Panc1 (cell line): ENCODE results near the gene NLN. TPM values are rescaled to one million over a fixed set of nuclear protein-coding genes. Genes with fewer than 3 reads are reported as not detected.
"Not testable (repeated sequence)": the region's sequence is repeated elsewhere in the genome, so short reads cannot be mapped to it uniquely, and the experiment has no call there.

Source experiments
- ATAC-seq: fragments of 200-7000 bp; cut with Tn5 transposase; 2 replicates; pipeline ENCODE4 v1.9.1; 2020; ENCODE audit warnings: mild to moderate bottlenecking, moderate library complexity
- BruUV-seq: library from RNA; stranded (reverse); fragments of 400-500 nt; replicated peaks from 2 replicates; lab custom pipeline; 2021; lab: Mats Ljungman, UMichigan
- CTCF ChIA-PET: fragments of 300-600 bp; sonication (Branson Sonifier 250); formaldehyde crosslinking; loops from one replicate; lab custom pipeline; 2022; ENCODE audit warnings: antibody characterized with exemption; lab: Charles Lee
- POLR2A ChIA-PET: fragments of 300-600 bp; sonication (Branson Sonifier 250); formaldehyde crosslinking; loops from one replicate; lab custom pipeline; 2022; ENCODE audit warnings: antibody characterized with exemption; lab: Charles Lee
- DNase-seq: peaks from one replicate; pipeline ENCODE4 v3.0.0-alpha.2; 2010; ENCODE audit warnings: low read depth, low spot score
- H3K27ac ChIP-seq: 2 replicates; pipeline ENCODE4 v1.5.1; 2011; ENCODE audit warnings: mild to moderate bottlenecking, low read length, inconsistent platforms
- H3K27me3 ChIP-seq: fragments of 200-500 bp; sonication (Bioruptor generic); 2 replicates; pipeline ENCODE4 v1.6.0; 2014; ENCODE audit warnings: low read length, inconsistent platforms; ENCODE audit not compliant: control insufficient read depth, insufficient read depth
- H3K36me3 ChIP-seq: fragments of 200-500 bp; sonication (Bioruptor generic); 2 replicates; pipeline ENCODE4 v1.5.1; 2014; ENCODE audit warnings: inconsistent platforms, mild to moderate bottlenecking, low read length, moderate library complexity; ENCODE audit not compliant: control insufficient read depth, insufficient read depth
- H3K4me1 ChIP-seq: 2 replicates; pipeline ENCODE4 v1.5.1; 2011; ENCODE audit warnings: inconsistent platforms, mild to moderate bottlenecking, low read length, moderate library complexity; ENCODE audit not compliant: control insufficient read depth, insufficient read depth
- H3K4me3 ChIP-seq, 2 experiments: 2 replicates each; pipeline ENCODE4 v1.5.1; 2011 to 2012; ENCODE audit warnings: low read depth in 2 of 2, low read length in 2 of 2, mild to moderate bottlenecking in 2 of 2, inconsistent platforms in 1 of 2, moderate library complexity in 1 of 2
- H3K9me3 ChIP-seq: fragments of 200-500 bp; sonication (Bioruptor generic); 2 replicates; pipeline ENCODE4 v1.5.1; 2014; ENCODE audit warnings: low read depth, mild to moderate bottlenecking, inconsistent platforms, low read length, moderate library complexity; ENCODE audit not compliant: control insufficient read depth, insufficient read depth
- CTCF ChIP-seq: fragments of 450-650 bp; IDR thresholded peaks from 2 replicates; pipeline ENCODE4 v1.5.1; 2017; ENCODE audit warnings: mild to moderate bottlenecking
- POLR2AphosphoS5 ChIP-seq: IDR thresholded peaks from 2 replicates; pipeline ENCODE4 v1.6.1; 2012; ENCODE audit warnings: mild to moderate bottlenecking, low read depth, low read length, moderate library complexity
- SIN3A ChIP-seq: IDR thresholded peaks from 2 replicates; pipeline ENCODE4 v1.6.1; 2012; ENCODE audit warnings: low read depth, mild to moderate bottlenecking, low read length, moderate library complexity, borderline replicate concordance; ENCODE audit not compliant: insufficient read depth
- TCF7L2 ChIP-seq: IDR thresholded peaks from 2 replicates; pipeline ENCODE4 v1.6.1; 2011; ENCODE audit warnings: mild to moderate bottlenecking, low read depth, low read length, inconsistent platforms
- in situ Hi-C: cut with HindIII; loops from 2 replicates; pipeline ENCODE4 v1.10.0; 2016; ENCODE audit warnings: low sequenced_read_pairs, low pct_unique_long_range_greater_than_20kb
- intact Hi-C: fragments of 100-400 bp; cut with micrococcal nuclease; formaldehyde crosslinking; loops from one replicate; pipeline ENCODE4 v1.10.0; 2022; ENCODE audit not compliant: unreplicated experiment
- total RNA-seq: library from RNA; stranded (reverse); gene quantifications from one replicate; pipeline ENCODE4 v1.2.1, GENCODE V29; 2021; ENCODE audit not compliant: unreplicated experiment
- TF ChIP-seq, protein P1 (sequence below), 2 experiments: IDR thresholded peaks; 2 replicates each; pipeline ENCODE4 v1.6.1; 2011 to 2012; ENCODE audit warnings: low read depth in 2 of 2, control low read depth in 1 of 2, low read length in 1 of 2, mild to moderate bottlenecking in 1 of 2, moderate library complexity in 1 of 2; ENCODE audit not compliant: insufficient read depth in 1 of 2

The NLN gene
- total RNA-seq, 1 experiment from 2014 or later: 51.8 TPM

- intact Hi-C loops (no loop called here), in situ Hi-C loops (no loop called here)
- CTCF ChIA-PET: no interaction called here
- ATAC-seq (no peak), DNase-seq (no peak)
- POLR2A ChIA-PET: interaction anchor here (0.6 kb wide), 1 partner anchor 24 kb away, joined by 3 read pairs; no protein-coding TSS in a partner anchor
- no peak overlapping the region for H3K27ac ChIP-seq
- BruUV-seq: no TSS peak
- TF ChIP-seq CTCF (no peak), SIN3A (no peak)
- H3K4me3 ChIP-seq: no peak overlapping the region
- H3K4me1 ChIP-seq: no peaks in the 10 kb centered on the region
- no peaks in the 10 kb centered on the region for H3K36me3 ChIP-seq
- H3K9me3 ChIP-seq: no peaks in the 10 kb centered on the region
- no peaks in the 10 kb centered on the region for H3K27me3 ChIP-seq
Measured at GRCh38 chr5:65674749-65675148, 47.3 kb upstream of the NLN start.

DNA sequence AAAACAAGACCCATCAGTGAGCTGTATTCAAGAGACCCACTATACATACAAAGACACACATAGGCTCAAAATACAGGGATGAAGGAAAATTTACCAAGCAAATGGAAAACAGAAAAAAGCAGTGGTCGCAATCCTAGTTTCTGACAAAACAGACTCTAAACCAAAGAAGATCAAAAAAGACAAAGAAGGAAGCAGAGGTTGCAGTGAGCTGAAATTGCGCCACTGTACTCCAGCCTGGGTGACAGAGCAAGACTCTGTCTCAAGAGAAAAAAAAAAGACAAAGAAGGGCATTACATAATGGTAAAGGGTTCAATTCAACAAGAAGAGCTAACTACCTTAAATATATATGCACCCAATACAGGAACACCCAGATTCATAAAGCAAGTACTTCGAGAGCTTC lies 45.9 kb upstream of the NLN start:
- in situ Hi-C loops, H3K27me3 ChIP-seq, H3K9me3 ChIP-seq, H3K4me1 ChIP-seq, DNase-seq, H3K27ac ChIP-seq, CTCF ChIA-PET, POLR2A ChIA-PET, H3K4me3 ChIP-seq, BruUV-seq, H3K36me3 ChIP-seq, intact Hi-C loops, ATAC-seq: not testable (repeated sequence)

- ATAC-seq: no peak
- ChIA-PET CTCF (no interaction called here), POLR2A (no interaction called here)
- no peaks in the 10 kb centered on the region for H3K27me3 ChIP-seq
- H3K4me3 ChIP-seq: no peak overlapping the region
- no peaks in the 10 kb centered on the region for H3K36me3 ChIP-seq
- intact Hi-C loops (no loop called here), in situ Hi-C loops (no loop called here)
- no peak for DNase-seq
- TF ChIP-seq POLR2AphosphoS5 (no peak), CTCF (no peak), SIN3A (no peak), TCF7L2 (no peak)
- TF ChIP-seq, protein P1, sequence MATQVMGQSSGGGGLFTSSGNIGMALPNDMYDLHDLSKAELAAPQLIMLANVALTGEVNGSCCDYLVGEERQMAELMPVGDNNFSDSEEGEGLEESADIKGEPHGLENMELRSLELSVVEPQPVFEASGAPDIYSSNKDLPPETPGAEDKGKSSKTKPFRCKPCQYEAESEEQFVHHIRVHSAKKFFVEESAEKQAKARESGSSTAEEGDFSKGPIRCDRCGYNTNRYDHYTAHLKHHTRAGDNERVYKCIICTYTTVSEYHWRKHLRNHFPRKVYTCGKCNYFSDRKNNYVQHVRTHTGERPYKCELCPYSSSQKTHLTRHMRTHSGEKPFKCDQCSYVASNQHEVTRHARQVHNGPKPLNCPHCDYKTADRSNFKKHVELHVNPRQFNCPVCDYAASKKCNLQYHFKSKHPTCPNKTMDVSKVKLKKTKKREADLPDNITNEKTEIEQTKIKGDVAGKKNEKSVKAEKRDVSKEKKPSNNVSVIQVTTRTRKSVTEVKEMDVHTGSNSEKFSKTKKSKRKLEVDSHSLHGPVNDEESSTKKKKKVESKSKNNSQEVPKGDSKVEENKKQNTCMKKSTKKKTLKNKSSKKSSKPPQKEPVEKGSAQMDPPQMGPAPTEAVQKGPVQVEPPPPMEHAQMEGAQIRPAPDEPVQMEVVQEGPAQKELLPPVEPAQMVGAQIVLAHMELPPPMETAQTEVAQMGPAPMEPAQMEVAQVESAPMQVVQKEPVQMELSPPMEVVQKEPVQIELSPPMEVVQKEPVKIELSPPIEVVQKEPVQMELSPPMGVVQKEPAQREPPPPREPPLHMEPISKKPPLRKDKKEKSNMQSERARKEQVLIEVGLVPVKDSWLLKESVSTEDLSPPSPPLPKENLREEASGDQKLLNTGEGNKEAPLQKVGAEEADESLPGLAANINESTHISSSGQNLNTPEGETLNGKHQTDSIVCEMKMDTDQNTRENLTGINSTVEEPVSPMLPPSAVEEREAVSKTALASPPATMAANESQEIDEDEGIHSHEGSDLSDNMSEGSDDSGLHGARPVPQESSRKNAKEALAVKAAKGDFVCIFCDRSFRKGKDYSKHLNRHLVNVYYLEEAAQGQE (IDR thresholded peaks at IDR 0.05; ENCODE audit: insufficient read depth in 1 of 2, low read depth in 2 of 2, low read length in 1 of 2): no peak
- H3K27ac ChIP-seq: no peak overlapping the region
- no TSS peak for BruUV-seq
- H3K4me1 ChIP-seq: no peaks in the 10 kb centered on the region
- no peaks in the 10 kb centered on the region for H3K9me3 ChIP-seq
Measured at GRCh38 chr5:65682148-65682547, 39.9 kb upstream of the NLN start.
